GM23338 (cell line): ENCODE data around the gene LHX1. TPM values are rescaled to one million over a fixed set of nuclear protein-coding genes. Genes with fewer than 3 reads are reported as not detected.
A peak's percentile ranks its signal among the peaks of the same experiment; 100 is the strongest.

Experiments
- ATAC-seq: fragments of 200-7000 bp; cut with Tn5 transposase; 3 replicates; pipeline ENCODE4 v1.9.1; 2020
- DNase-seq: peaks from one replicate; pipeline ENCODE4 v3.0.0-alpha.2; 2015; ENCODE audit warnings: low spot score
- H2AFZ ChIP-seq: fragments of 200-600 bp; sonication (generic); 2 replicates; pipeline ENCODE4 v1.8.0; 2016; ENCODE audit warnings: antibody characterized with exemption, mild to moderate bottlenecking, moderate library complexity
- H3F3A ChIP-seq: fragments of 200-600 bp; sonication (generic); replicated peaks from 2 replicates; pipeline ENCODE4 v1.8.0; 2017; ENCODE audit warnings: antibody characterized with exemption, mixed run types, low read depth
- H3K27ac ChIP-seq: fragments of 200-600 bp; sonication (generic); 2 replicates; pipeline ENCODE4 v1.6.1; 2016; ENCODE audit warnings: low read depth
- H3K27me3 ChIP-seq: fragments of 200-600 bp; sonication (generic); 2 replicates; pipeline ENCODE4 v1.8.0; 2016; ENCODE audit warnings: mild to moderate bottlenecking, mixed run types, moderate library complexity; ENCODE audit not compliant: insufficient read depth
- H3K36me3 ChIP-seq: fragments of 200-600 bp; sonication (generic); 2 replicates; pipeline ENCODE4 v1.8.0; 2016; ENCODE audit warnings: mild to moderate bottlenecking; ENCODE audit not compliant: insufficient read depth
- H3K4me1 ChIP-seq: fragments of 200-600 bp; sonication (generic); 2 replicates; pipeline ENCODE4 v1.8.0; 2016; ENCODE audit warnings: mild to moderate bottlenecking, moderate library complexity; ENCODE audit not compliant: insufficient read depth
- H3K4me2 ChIP-seq: fragments of 200-600 bp; sonication (generic); 2 replicates; pipeline ENCODE4 v1.7.1; 2017; ENCODE audit warnings: mixed run types
- H3K4me3 ChIP-seq: fragments of 200-600 bp; sonication (generic); 2 replicates; pipeline ENCODE4 v1.6.1; 2016; ENCODE audit warnings: mixed run types
- H3K79me2 ChIP-seq: fragments of 200-600 bp; sonication (generic); replicated peaks from 2 replicates; pipeline ENCODE4 v1.8.0; 2017; ENCODE audit warnings: mild to moderate bottlenecking; ENCODE audit not compliant: insufficient read depth
- H3K9me2 ChIP-seq: fragments of 200-600 bp; sonication (generic); 2 replicates; pipeline ENCODE4 v1.8.0; 2017; ENCODE audit not compliant: insufficient read depth
- H4K20me1 ChIP-seq: fragments of 200-600 bp; sonication (generic); replicated peaks from 2 replicates; pipeline ENCODE4 v1.8.0; 2017; ENCODE audit warnings: mild to moderate bottlenecking; ENCODE audit not compliant: insufficient read depth
- H3K27ac Mint-ChIP-seq: 2 replicates; pipeline ENCODE4 v1.8.0; 2020; ENCODE audit warnings: inconsistent platforms, mild to moderate bottlenecking, moderate library complexity, mixed read lengths
- H3K27me3 Mint-ChIP-seq: 3 replicates; pipeline ENCODE4 v1.8.0; 2022; ENCODE audit warnings: low read depth, mild to moderate bottlenecking, moderate library complexity, mixed read lengths, inconsistent platforms; ENCODE audit not compliant: insufficient read depth, poor library complexity
- H3K36me3 Mint-ChIP-seq: 3 replicates; pipeline ENCODE4 v1.8.0; 2021; ENCODE audit warnings: low read depth, mild to moderate bottlenecking, inconsistent platforms, moderate library complexity, mixed read lengths
- H3K4me1 Mint-ChIP-seq: 3 replicates; pipeline ENCODE4 v1.8.0; 2020; ENCODE audit warnings: mild to moderate bottlenecking, inconsistent platforms, mixed read lengths
- H3K4me3 Mint-ChIP-seq: 3 replicates; pipeline ENCODE4 v1.8.0; 2021; ENCODE audit warnings: moderate library complexity, mild to moderate bottlenecking, inconsistent platforms, mixed read lengths
- H3K9me3 Mint-ChIP-seq: 3 replicates; pipeline ENCODE4 v1.8.0; 2020; ENCODE audit warnings: moderate library complexity, mild to moderate bottlenecking, inconsistent platforms, mixed read lengths
- EZH2 ChIP-seq: fragments of 200-600 bp; sonication (generic); IDR thresholded peaks from one replicate; pipeline ENCODE4 v1.8.0; 2017; ENCODE audit warnings: antibody characterized with exemption, mild to moderate bottlenecking, low read depth; ENCODE audit not compliant: unreplicated experiment
- EZH2phosphoT487 ChIP-seq: fragments of 200-600 bp; sonication (generic); IDR thresholded peaks from one replicate; pipeline ENCODE4 v1.8.1; 2018; ENCODE audit warnings: antibody characterized with exemption; ENCODE audit not compliant: unreplicated experiment
- POLR2AphosphoS5 ChIP-seq: IDR thresholded peaks from 2 replicates; pipeline ENCODE4 v1.6.1; 2016; ENCODE audit warnings: antibody characterized with exemption, low read depth
- STAT1 ChIP-seq: IDR thresholded peaks from one replicate; pipeline ENCODE4 v1.6.1; 2016; ENCODE audit warnings: antibody characterized with exemption; ENCODE audit not compliant: unreplicated experiment
- ZNF114 ChIP-seq: fragments of 250-450 bp; sonication (Bioruptor Pico); IDR thresholded peaks from 2 replicates; pipeline ENCODE4 v1.5.0; 2020; ENCODE audit warnings: mild to moderate bottlenecking, moderate library complexity
- ZNF331 ChIP-seq: fragments of 250-450 bp; sonication (Bioruptor Pico); IDR thresholded peaks from 2 replicates; pipeline ENCODE4 v1.5.0; 2020; ENCODE audit warnings: low read depth, mild to moderate bottlenecking, moderate library complexity
- polyA plus RNA-seq: library from polyadenylated mRNA; unstranded; fragments of >200 nt; fragmentation: Nextera tagmentation; extraction: Ambion mirVana; gene quantifications from 2 replicates; pipeline ENCODE4 v1.2.1, GENCODE V29; 2016
- total RNA-seq: library from RNA; depleted of rRNA; stranded (reverse); fragments of >200 nt; shearing (Covaris generic); gene quantifications from 2 replicates; pipeline ENCODE4 v1.2.3, GENCODE V29; 2014
- TF ChIP-seq, protein P1 (sequence below): IDR thresholded peaks from one replicate; pipeline ENCODE4 v1.6.1; 2018; ENCODE audit warnings: antibody characterized with exemption; ENCODE audit not compliant: unreplicated experiment
- TF ChIP-seq, protein P2 (sequence below): fragments of 250-450 bp; sonication (Bioruptor Pico); IDR thresholded peaks from 2 replicates; pipeline ENCODE4 v1.5.0; 2020; ENCODE audit warnings: mild to moderate bottlenecking, moderate library complexity

The LHX1 gene
- total and polyA plus RNA-seq, 2 experiments from 2014 or later, result 0.52 to 0.74 TPM

DNA sequence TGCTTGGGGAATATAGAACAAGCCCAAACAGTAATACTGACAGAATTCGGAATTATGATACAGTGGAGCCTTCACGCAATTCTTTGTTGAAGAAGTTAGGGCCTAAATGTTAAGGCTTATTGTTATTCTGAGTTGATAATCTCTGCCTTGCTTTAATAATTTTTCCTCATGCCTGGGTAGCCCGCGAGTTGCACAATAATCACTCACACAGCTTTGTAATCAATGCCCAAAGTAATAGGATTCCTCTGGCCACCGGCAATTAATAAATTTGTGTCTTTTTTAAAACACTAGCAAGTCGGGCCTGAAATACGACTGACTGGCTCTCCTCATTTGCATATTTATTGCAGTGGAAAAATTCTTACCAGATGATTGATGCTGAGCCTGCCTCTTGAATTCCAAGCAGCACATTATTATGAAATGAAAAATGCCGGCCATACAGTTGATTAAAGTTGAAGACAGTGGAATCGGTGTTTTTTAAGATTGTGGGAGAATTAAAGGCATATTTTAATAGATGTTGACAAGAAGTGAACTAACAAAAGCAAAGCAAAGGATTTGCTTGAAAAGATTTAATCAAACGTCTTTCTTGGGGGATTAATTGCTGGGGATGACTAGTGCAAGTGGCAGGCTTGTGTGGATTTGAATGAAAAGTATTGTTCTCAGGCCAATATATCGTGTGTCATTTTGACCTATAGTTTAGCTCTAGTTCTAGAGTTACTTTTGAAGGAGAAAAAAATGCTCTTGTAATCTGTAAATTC, 41.7 kb downstream of the LHX1 start:
- DNase-seq (no peak), ATAC-seq (no peak)
- H3K27me3 ChIP-seq, result no peaks in the 10 kb centered on the region
- H3K27ac Mint-ChIP-seq, result no peak overlapping the region
- no peaks in the 10 kb centered on the region for H3K36me3 ChIP-seq
- no peaks in the 10 kb centered on the region for H3K9me3 Mint-ChIP-seq
- H3K36me3 Mint-ChIP-seq, result peaks cover 3% of the 10 kb centered on the region; the same call in 1 of the 3 replicates
- peaks cover 33% of the 10 kb centered on the region for H3K79me2 ChIP-seq
- H2AFZ ChIP-seq, result no peak overlapping the region
- H3K4me2 ChIP-seq, result no peak overlapping the region
- H3K9me2 ChIP-seq, result 0 out of 2 replicates have a peak, but pooled peaks cover 3% of the 10 kb centered on the region
- H3F3A ChIP-seq, result no peaks in the 10 kb centered on the region
- H3K27me3 Mint-ChIP-seq, result no peaks in the 10 kb centered on the region
- H3K4me1 ChIP-seq, result no peaks in the 10 kb centered on the region
- H3K27ac ChIP-seq, result 0 out of 2 replicates have a peak overlapping the region, but pooled peaks have one; percentile 6
- H3K4me3 ChIP-seq, result no peak overlapping the region
- no peak overlapping the region for H3K4me3 Mint-ChIP-seq
- no peaks in the 10 kb centered on the region for H4K20me1 ChIP-seq
- H3K4me1 Mint-ChIP-seq, result peaks cover 20% of the 10 kb centered on the region; the same call in 2 of the 3 replicates
- TF ChIP-seq, protein P1, sequence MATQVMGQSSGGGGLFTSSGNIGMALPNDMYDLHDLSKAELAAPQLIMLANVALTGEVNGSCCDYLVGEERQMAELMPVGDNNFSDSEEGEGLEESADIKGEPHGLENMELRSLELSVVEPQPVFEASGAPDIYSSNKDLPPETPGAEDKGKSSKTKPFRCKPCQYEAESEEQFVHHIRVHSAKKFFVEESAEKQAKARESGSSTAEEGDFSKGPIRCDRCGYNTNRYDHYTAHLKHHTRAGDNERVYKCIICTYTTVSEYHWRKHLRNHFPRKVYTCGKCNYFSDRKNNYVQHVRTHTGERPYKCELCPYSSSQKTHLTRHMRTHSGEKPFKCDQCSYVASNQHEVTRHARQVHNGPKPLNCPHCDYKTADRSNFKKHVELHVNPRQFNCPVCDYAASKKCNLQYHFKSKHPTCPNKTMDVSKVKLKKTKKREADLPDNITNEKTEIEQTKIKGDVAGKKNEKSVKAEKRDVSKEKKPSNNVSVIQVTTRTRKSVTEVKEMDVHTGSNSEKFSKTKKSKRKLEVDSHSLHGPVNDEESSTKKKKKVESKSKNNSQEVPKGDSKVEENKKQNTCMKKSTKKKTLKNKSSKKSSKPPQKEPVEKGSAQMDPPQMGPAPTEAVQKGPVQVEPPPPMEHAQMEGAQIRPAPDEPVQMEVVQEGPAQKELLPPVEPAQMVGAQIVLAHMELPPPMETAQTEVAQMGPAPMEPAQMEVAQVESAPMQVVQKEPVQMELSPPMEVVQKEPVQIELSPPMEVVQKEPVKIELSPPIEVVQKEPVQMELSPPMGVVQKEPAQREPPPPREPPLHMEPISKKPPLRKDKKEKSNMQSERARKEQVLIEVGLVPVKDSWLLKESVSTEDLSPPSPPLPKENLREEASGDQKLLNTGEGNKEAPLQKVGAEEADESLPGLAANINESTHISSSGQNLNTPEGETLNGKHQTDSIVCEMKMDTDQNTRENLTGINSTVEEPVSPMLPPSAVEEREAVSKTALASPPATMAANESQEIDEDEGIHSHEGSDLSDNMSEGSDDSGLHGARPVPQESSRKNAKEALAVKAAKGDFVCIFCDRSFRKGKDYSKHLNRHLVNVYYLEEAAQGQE, result no peak
- TF ChIP-seq, protein P2, sequence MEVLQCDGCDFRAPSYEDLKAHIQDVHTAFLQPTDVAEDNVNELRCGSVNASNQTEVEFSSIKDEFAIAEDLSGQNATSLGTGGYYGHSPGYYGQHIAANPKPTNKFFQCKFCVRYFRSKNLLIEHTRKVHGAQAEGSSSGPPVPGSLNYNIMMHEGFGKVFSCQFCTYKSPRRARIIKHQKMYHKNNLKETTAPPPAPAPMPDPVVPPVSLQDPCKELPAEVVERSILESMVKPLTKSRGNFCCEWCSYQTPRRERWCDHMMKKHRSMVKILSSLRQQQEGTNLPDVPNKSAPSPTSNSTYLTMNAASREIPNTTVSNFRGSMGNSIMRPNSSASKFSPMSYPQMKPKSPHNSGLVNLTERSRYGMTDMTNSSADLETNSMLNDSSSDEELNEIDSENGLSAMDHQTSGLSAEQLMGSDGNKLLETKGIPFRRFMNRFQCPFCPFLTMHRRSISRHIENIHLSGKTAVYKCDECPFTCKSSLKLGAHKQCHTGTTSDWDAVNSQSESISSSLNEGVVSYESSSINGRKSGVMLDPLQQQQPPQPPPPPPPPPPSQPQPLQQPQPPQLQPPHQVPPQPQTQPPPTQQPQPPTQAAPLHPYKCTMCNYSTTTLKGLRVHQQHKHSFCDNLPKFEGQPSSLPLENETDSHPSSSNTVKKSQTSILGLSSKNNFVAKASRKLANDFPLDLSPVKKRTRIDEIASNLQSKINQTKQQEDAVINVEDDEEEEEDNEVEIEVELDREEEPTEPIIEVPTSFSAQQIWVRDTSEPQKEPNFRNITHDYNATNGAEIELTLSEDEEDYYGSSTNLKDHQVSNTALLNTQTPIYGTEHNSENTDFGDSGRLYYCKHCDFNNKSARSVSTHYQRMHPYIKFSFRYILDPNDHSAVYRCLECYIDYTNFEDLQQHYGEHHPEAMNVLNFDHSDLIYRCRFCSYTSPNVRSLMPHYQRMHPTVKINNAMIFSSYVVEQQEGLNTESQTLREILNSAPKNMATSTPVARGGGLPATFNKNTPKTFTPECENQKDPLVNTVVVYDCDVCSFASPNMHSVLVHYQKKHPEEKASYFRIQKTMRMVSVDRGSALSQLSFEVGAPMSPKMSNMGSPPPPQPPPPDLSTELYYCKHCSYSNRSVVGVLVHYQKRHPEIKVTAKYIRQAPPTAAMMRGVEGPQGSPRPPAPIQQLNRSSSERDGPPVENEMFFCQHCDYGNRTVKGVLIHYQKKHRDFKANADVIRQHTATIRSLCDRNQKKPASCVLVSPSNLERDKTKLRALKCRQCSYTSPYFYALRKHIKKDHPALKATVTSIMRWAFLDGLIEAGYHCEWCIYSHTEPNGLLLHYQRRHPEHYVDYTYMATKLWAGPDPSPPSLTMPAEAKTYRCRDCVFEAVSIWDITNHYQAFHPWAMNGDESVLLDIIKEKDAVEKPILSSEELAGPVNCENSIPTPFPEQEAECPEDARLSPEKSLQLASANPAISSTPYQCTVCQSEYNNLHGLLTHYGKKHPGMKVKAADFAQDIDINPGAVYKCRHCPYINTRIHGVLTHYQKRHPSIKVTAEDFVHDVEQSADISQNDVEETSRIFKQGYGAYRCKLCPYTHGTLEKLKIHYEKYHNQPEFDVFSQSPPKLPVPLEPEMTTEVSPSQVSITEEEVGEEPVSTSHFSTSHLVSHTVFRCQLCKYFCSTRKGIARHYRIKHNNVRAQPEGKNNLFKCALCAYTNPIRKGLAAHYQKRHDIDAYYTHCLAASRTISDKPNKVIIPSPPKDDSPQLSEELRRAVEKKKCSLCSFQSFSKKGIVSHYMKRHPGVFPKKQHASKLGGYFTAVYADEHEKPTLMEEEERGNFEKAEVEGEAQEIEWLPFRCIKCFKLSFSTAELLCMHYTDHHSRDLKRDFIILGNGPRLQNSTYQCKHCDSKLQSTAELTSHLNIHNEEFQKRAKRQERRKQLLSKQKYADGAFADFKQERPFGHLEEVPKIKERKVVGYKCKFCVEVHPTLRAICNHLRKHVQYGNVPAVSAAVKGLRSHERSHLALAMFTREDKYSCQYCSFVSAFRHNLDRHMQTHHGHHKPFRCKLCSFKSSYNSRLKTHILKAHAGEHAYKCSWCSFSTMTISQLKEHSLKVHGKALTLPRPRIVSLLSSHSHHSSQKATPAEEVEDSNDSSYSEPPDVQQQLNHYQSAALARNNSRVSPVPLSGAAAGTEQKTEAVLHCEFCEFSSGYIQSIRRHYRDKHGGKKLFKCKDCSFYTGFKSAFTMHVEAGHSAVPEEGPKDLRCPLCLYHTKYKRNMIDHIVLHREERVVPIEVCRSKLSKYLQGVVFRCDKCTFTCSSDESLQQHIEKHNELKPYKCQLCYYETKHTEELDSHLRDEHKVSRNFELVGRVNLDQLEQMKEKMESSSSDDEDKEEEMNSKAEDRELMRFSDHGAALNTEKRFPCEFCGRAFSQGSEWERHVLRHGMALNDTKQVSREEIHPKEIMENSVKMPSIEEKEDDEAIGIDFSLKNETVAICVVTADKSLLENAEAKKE (CRISPR knock-in tag), result no peak
- no peak for TF ChIP-seq STAT1
- no peak for TF ChIP-seq EZH2phosphoT487
- TF ChIP-seq POLR2AphosphoS5, result no peak
- no peak for TF ChIP-seq ZNF331
- TF ChIP-seq ZNF114 (CRISPR knock-in tag), result no peak
- no peak for TF ChIP-seq EZH2
